WI38 (cell line): ENCODE measurements around the gene TENM4.

Source experiments
- H3K4me3 ChIP-seq: 2 replicates; pipeline ENCODE4 v1.5.1; 2011; ENCODE audit warnings: low read depth, mild to moderate bottlenecking, control low read depth, low read length
- CTCF ChIP-seq: IDR thresholded peaks from 2 replicates; pipeline ENCODE4 v1.5.1; 2012; ENCODE audit warnings: low read depth, mild to moderate bottlenecking, control low read depth, low read length

Gene TENM4

DNA sequence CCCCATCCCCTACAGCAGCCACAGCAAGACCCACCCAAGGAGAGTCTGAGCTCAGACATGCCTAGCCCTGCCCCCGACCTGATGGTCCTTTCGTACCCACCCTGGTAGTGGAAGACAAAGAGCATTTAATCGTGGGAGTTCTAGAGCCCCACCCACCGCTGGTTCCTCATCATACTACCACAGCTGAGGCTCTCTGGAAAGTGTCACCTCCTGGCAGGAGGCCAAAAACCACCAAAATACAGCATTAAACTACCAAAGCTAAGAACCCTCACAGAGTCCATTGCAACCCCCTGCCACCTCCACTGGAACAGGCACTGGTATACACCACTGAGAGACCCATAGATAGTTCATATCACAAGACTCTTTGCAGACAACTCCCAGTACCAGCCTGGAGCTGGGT, 311.1 kb downstream of the TENM4 start:
- TF ChIP-seq CTCF, result no peak
- H3K4me3 ChIP-seq, result no peak overlapping the region

GRCh38 chr11:79128291-79128690, 312.5 kb downstream of the TENM4 start:
- TF ChIP-seq CTCF, result no peak

DNA sequence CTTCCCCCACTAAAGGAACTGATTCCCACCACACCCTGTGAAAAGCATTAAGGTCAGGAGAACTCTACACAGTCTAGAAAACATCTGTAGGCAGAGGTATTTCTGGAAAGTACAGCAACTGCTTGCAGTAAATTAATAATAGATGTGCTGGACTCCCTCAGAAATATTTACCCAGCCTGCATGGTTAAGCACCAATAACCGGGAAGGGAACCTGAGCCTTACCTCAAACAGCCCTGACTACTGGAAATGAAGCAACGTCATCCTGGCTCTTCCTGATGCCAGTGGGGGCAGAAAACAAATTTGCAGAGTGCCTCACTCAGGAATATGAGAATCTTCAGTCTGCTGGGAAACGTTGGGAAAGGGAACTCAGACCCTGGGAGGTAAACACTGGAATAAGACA, 318.1 kb downstream of the TENM4 start:
- H3K4me3 ChIP-seq, result no peak overlapping the region
- no peak for TF ChIP-seq CTCF

More at GRCh38 chr11:79128291-79128690, 312.5 kb downstream of the TENM4 start:
- no peak overlapping the region for H3K4me3 ChIP-seq

DNA sequence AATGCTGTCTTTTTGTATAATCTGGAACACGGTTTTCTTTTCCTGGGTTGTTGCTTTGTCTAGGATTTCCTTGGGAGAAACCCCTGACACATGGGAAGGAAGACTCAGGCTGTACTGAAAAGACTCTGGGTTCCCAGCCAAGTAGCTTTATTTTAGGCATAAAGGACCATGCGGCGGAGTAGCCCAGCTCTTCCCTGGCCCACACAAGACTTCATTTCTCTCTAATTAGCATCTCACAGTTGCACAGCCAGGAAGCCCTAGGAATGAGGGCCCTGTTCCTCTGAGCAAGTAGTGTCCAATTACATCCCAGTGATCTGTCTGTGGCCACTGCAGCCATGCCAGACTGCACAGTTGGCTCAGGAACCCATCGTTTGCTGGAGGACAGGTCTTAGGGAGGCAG, 319.5 kb downstream of the TENM4 start:
- TF ChIP-seq CTCF, result no peak
- H3K4me3 ChIP-seq, result no peak overlapping the region

DNA sequence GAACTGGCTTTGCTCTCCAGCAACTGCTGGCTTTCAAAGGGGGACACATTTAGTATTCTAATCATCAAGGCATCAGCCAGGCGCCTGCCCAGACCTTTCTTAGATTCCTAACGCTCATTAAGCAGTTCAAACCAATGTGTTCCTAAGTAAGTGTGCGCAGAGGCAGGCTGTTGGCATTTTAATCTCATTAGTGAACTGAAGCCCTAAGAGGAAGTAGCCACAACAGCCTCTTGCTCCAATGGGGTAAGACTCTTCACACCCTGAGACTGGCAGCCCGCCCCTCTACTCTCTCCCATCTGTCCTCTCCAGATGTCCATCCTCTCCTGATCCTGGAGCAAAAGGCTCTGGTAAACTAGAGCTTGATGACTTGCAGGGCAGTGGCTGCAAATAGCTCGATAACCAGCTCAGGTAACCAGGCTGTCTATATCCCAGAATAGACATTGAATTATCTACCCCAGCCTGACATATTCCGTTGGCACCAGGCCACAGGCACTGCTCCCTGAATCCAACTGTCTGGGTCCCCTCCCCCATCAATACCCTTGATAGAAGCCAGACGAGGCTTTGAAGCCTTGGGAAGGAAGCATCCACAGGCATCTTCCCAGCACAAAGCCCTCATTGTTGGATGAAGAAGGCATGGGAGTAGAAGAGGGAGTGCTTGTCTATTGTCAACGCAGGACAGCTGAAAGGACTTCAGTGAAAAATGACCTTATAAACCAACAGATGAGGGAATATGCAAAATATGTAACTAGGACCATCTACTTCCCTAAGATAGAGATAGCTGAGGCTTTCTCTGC, 321.1 kb downstream of the TENM4 start:
- TF ChIP-seq CTCF, result no peak
- H3K4me3 ChIP-seq, result no peak overlapping the region

DNA sequence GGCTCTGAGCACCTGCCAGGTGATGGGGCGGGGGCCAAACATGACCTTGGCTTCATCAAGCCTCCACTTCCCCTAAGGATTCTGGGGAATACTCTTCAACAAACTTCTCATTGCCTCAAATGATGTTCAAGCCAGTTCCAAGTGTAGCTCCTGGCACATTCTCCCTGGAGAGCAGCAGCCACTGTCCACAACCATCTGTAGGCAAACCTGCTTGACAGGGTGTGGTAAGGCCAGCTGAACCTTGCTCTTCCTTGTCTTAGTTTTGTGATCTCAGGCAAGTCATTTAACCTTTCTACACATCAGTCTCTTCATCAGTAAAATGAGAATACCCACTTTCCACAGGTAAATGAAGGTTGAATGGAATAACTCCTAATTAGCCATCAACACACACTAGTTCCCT, 323.3 kb downstream of the TENM4 start:
- no peak for TF ChIP-seq CTCF
- no peak overlapping the region for H3K4me3 ChIP-seq

GRCh38 chr11:79116600-79116999, 324.2 kb downstream of the TENM4 start:
- H3K4me3 ChIP-seq, result no peak overlapping the region
- TF ChIP-seq CTCF, result no peak
